ENCODE results near the gene TRPM7.
"Not testable (repeated sequence)": the region's sequence is repeated elsewhere in the genome, so short reads cannot be mapped to it uniquely, and the experiment has no call there.

The TRPM7 gene

GRCh38 chr15:50670115-50670514, 16.5 kb downstream of the TRPM7 start:
- DNase-seq (ENCODE audit: low read depth): no peak

- DNase-seq (ENCODE audit: low read depth): no peak
These were observed 17.0 kb downstream of the TRPM7 start for GRCh38 chr15:50669611-50670010.

GRCh38 chr15:50665938-50666337, 20.7 kb downstream of the TRPM7 start:
- no peak for DNase-seq (ENCODE audit: low read depth)

DNA sequence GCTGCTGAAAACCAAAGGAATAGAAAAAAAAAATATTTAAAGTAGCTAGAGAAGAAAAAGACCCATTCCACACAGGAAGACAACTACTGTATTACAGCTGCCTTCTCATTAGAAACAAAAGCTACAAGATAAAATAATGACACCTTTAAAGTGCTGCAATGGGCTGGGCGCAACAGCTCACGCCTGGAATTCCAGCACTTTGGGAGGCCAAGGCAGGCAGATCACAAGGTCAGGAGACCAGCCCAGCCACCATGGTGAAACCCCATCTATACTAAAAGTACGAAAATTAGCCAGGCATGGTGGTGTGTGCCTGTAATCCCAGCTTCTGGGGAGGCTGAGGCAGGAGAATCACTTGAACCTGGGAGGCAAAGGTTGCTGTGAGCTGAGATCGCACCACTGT, 31.0 kb downstream of the TRPM7 start:
- no peak for DNase-seq (ENCODE audit: low read depth)

- DNase-seq (ENCODE audit: low read depth): no peak
These were observed 33.3 kb downstream of the TRPM7 start for GRCh38 chr15:50653156-50653743.

DNA sequence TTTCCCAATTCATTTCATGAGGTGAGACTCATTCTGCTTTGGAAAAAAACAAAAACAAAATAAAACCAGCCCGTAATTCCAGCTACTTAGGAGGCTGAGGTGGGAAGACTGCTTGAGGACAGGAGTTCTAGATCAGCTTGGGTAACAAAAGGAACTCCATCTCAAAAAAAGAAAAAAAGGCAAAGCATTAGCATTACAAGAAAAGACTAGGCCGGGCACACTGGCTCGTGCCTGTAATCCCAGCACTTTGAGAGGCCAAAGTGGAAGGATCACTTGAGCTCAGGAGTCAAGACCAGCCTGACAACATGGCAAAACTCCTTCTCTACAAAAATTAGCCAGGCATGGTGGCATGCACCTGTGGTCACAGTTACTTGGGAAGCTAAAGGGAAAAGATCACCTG, 33.9 kb downstream of the TRPM7 start:
- no peak for DNase-seq (ENCODE audit: low read depth)

GRCh38 chr15:50641318-50641717, 45.3 kb downstream of the TRPM7 start:
- DNase-seq (ENCODE audit: low read depth): no peak

- DNase-seq (ENCODE audit: low read depth): no peak
These were observed 50.5 kb downstream of the TRPM7 start for GRCh38 chr15:50636146-50636545.

DNA sequence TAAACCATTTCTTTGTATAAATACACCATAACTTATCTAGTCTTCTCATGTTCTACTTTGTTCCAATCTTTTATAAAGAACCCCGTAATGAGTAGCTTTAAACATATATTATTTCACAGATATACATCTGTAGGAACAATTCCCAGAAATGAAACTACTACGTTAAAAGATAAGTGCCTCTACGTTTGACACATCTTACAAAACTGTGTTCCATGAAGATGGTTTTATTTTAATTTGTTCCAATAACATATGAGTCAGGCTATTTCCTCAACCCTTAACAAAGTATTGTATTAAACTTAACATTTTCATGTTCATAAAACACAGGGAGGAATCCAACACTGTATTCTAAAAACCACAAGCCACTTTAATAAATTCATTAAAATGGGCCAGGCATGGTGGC, 52.9 kb downstream of the TRPM7 start:
- DNase-seq (ENCODE audit: low read depth): no peak

DNA sequence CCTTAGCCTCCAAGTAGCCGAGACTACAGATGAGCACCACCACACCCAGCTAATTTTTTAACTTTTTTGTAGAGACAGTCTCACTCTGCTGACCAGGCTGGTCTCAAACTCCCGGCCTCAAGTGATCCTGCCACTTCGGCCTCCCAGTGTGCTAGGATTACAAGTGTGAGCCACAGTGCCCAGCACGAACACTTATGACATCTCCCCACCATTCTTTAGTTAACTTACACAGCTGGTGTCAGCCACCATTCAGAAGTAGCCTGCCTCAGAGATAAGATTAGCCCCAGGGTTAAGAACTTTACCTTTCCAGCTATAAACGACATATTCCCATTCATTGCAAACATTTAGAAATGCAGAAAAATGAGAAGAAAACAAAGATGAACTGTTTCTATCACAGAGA, 58.2 kb downstream of the TRPM7 start:
- DNase-seq (ENCODE audit: low read depth): no peak

DNA sequence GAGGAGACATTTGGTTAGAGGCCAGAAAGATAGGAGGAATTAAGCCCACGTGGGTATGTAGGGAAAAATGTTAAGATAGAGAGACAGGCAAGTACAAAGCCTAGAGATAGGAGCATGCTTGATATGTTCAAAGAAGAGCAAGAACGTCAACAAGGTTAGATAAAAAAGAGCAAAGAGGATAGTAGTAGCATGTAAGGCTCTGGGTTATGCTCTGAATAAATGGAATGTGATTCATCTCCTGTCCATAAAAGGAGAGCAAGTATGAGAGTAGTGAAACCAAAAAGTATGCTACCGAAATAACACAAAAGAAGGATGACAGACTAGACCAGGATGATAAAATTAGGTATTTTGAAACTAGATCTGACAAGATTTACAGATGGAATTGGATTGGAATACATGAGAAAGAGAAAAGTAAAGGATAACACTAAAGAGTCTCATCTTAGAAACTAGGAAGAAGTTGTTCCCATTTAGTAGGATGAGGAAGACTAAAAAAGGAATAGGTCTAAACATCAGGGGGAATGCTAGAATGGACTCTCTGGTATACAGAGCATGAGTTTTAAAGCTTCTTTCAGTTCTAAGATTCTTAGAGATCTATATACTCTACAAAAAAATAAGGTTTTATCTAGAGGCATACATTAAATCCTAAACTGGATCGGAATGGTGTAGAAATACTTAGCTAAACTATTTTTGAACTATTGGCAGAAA, 59.1 kb downstream of the TRPM7 start:
- no peak for DNase-seq (ENCODE audit: low read depth)

- no peak for DNase-seq (ENCODE audit: low read depth)
These were observed 61.9 kb downstream of the TRPM7 start for GRCh38 chr15:50624616-50625168.

DNA sequence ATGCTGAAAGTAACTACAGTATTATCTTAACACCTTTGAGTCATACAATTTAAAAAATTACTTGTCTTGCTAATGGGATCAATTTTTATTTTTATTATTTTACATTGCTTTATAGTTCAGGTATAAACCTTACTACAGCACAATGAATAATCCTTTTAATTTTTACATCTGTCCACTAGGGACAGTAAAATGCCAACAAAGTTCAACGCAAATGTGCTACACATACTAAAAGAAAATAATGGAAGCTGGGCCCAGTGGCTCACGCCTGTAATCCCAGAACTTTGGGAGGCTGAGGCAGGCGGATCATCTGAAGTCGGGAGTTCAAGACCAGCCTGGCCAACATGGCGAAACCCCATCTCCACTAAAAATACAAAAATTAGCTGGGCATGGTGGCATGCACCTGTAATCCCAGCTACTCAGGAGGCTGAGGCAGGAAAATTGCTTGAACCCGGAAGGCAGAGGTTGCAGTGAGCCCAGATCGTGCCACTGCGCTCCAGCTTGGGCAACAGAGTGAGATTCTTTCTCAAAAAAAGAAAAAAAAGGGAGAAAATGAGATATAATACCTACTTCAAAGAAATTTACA, 64.1 kb downstream of the TRPM7 start:
- DNase-seq (ENCODE audit: low read depth): not testable (repeated sequence)

DNA sequence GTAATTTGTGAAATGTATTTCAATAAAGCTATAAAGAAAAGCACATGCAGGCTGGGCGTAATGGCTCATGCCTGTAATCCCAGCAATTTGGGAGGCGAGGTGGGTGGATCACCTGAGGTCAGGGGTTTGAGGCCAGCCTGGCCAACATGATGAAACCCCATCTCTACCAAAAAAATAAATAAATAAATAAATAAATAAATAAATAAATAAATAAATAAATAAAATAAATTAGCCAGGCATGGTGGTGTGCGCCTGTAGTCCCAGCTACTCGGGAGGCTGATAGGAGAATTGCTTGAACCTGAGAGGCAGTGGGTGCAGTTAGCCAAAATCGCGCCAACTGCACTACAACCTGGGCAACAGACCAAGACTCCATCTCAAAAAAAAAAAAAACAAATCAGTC, 69.6 kb downstream of the TRPM7 start:
- DNase-seq (ENCODE audit: low read depth): not testable (repeated sequence)

- not testable (repeated sequence) for DNase-seq (ENCODE audit: low read depth)
These were observed 70.0 kb downstream of the TRPM7 start for GRCh38 chr15:50616554-50616953.

DNA sequence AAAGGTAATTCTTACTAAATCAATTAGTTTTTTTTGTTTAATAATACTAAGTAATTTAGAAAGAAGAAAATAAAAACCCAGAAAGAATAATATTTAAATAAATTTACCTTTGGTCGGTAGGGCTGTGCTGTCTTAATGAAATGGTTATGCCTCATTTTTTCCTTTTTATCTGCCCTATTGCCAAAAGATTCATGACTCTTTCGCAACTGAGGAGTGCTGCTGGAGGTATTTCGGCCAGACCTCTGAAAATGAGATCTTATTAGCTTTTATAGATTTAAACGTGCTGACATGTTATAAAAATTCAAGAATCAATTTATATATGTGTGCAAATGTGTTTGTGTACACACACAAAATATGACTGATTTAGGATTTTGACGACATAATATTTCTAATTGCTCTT, 73.0 kb downstream of the TRPM7 start:
- DNase-seq (ENCODE audit: low read depth): no peak

DNA sequence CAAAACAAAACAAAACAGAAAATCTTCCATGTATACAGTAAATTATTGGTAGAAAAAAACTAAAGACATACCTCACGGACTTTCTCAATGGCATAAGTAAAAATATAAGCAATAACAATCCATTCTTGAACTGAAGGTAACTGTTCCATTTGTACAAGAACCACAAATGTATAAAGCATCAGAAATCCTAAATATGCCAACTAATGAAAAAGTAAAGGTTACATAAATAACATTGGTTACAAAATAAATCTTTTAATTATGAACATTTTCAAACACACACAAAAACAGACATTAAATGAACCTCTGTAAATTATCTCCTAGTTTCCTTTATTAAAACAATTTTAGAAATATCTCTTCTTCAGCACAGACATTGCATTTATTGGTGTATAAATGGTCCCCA, 79.5 kb downstream of the TRPM7 start:
- DNase-seq (ENCODE audit: low read depth): no peak

GRCh38 chr15:50605462-50605861, 81.1 kb downstream of the TRPM7 start:
- no peak for DNase-seq (ENCODE audit: low read depth)

DNA sequence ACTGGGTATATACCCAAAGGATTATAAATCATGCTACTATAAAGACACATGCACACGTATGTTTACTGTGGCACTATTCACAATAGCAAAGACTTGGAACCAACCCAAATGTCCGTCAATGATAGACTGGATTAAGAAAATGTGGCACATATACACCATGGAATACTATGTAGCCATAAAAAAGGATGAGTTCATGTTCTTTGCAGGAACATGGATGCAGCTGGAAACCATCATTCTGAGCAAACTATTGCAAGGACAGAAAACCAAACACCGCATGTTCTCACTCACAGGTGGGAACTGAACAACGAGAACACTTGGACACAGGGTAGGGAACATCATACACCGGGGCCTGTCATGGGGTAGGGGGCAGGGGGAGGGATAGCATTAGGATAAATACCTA, 84.6 kb downstream of the TRPM7 start:
- DNase-seq (ENCODE audit: low read depth): not testable (repeated sequence)

DNA sequence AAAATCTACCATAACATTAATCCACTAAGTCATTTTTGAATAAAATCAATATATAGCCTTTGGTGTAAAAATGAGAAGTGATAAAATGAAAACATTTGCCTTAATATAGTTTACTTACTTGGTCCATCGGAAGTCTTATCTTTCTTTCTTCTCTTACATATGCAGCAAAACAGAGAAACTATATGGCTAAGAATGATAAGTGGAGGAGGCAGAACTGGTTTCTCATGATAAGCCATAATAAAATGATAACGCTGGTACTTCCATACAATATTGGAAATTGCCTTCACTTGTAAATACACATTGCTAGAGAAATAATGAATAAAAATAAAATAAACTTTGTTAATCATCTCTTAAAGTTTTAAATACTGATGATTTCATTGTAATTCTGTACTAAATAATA, 92.3 kb downstream of the TRPM7 start:
- DNase-seq (ENCODE audit: low read depth): peak; percentile 42

DNA sequence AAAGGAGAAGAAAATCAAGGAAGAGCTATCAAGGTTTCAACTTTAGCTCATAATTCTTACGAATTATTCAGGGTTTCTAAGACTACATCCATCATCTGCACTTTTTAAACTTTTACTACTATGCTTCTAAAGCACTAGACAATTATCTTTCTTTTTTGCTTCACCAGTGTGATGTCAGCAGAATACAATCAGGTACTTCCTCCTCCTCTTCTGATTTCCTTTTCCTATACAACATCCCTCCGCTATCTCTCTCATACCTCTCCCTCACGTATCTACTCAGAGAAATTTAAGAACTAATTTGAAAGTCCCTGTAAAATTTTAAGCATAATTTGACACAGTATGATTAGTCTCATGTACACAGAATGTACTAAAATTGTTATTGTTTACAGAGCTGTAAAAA, 92.8 kb downstream of the TRPM7 start:
- DNase-seq (ENCODE audit: low read depth): no peak

DNA sequence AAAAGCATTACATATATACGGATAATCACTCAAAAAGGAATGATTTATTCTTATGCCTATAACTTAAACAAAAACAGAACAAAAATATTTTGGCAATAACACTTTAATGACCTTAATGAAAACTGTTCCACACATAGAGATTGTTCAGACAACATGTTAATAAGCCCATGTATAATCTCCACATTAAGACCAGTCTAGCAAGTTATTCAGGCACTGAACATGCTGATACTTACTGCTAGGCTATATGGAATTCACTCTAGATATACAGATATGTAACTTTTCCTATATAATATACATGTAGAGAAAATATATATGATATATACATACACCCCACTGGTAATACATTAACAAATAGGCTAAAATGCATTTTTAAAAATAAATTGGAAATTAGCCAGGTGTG, 96.3 kb downstream of the TRPM7 start:
- DNase-seq (ENCODE audit: low read depth): no peak

DNA sequence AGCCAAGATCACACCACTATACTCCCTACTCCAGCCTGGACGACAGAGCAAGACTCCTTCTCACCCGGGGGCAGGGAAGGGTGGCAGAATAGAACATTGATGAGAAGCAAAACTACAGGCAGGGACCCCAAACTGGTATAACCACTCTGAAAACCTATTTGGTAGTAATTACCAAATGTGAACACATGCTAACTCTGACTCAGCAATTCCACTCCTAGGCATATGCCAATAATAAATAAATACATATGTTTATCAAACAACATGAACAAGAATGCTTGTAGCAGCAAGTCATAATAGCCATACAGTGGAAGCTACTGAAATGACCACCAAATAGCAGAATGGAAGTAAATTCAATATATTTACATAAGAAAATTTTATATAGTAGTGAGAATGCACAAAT, 109.1 kb downstream of the TRPM7 start:
- no peak for DNase-seq (ENCODE audit: low read depth)

Data from CMK (cell line).